ENCODE measurements around the gene MIP. TPM values are rescaled to one million over a fixed set of nuclear protein-coding genes. Genes with fewer than 3 reads are reported as not detected.

Gene MIP
- total and polyA plus RNA-seq, 2 of the 13 experiments (the other 11 are each of a cell fraction or from before 2014, with no cell fraction given), result not detected

- TF ChIP-seq SP5 (CRISPR knock-in tag; IDR thresholded peaks at IDR 0.05; ENCODE audit: borderline replicate concordance, low read depth) (peak; percentile 82), TBP (CRISPR knock-in tag; IDR thresholded peaks at IDR 0.05) (no peak), PRDM4 (CRISPR knock-in tag; IDR thresholded peaks at IDR 0.05; ENCODE audit: borderline replicate concordance) (peak; percentile 55; the same call in 1 of the 2 replicates), AKAP8 (CRISPR knock-in tag; IDR thresholded peaks at IDR 0.05) (no peak), ZNF83 (CRISPR knock-in tag; IDR thresholded peaks at IDR 0.05; ENCODE audit: borderline replicate concordance) (0 out of 2 replicates have a peak, but pooled peaks have one; percentile 78), PRDM10 (CRISPR knock-in tag; IDR thresholded peaks at IDR 0.05; ENCODE audit: low read depth) (no peak; the same call in 1 of the 2 replicates), GMEB2 (CRISPR knock-in tag; IDR thresholded peaks at IDR 0.05; ENCODE audit: low read depth) (peak; percentile 89), ZNF343 (CRISPR knock-in tag; IDR thresholded peaks at IDR 0.05) (peak; percentile 43; the same call in 1 of the 2 replicates), ARNTL (CRISPR knock-in tag; IDR thresholded peaks at IDR 0.05) (peak; percentile 92), CERS6 (CRISPR knock-in tag; IDR thresholded peaks at IDR 0.05) (no peak), BRCA1 (CRISPR knock-in tag; IDR thresholded peaks at IDR 0.05) (no peak), NFATC3 (CRISPR knock-in tag; IDR thresholded peaks at IDR 0.05) (0 out of 2 replicates have a peak, but pooled peaks have one; percentile 73), ETV5 (CRISPR knock-in tag; IDR thresholded peaks at IDR 0.05; ENCODE audit: borderline replicate concordance) (peak; percentile 42; the same call in 1 of the 2 replicates), MAFG (CRISPR knock-in tag; IDR thresholded peaks at IDR 0.05) (no peak), DMTF1 (CRISPR knock-in tag; IDR thresholded peaks at IDR 0.05) (no peak), REPIN1 (CRISPR knock-in tag; IDR thresholded peaks at IDR 0.05; ENCODE audit: borderline replicate concordance, low read depth) (peak; percentile 87; the same call in 1 of the 2 replicates), ZNF225 (CRISPR knock-in tag; IDR thresholded peaks at IDR 0.05) (no peak), SOX5 (CRISPR knock-in tag; IDR thresholded peaks at IDR 0.05; ENCODE audit: borderline replicate concordance) (peak; percentile 77)
Observed at GRCh38 chr12:56468216-56469006, 14.0 kb upstream of the MIP start, which contains the start of gene SPRYD4 (continued).

Data from HepG2 (cell line).